Subcutaneous adipose tissue (tissue), 4 donors: ENCODE data around the gene USP31. TPM values are rescaled to one million over a fixed set of nuclear protein-coding genes. Genes with fewer than 3 reads are reported as not detected.

Experiments used
- CTCF ChIP-seq: fragments of 450-650 bp; IDR thresholded peaks from one replicate; pipeline ENCODE4 v1.5.1; 2016; ENCODE audit warnings: low read depth, mild to moderate bottlenecking, control low read depth, antibody characterized with exemption, moderate library complexity
- total RNA-seq, 4 donors: library from RNA; depleted of rRNA; stranded (reverse); fragments of >200 nt; gene quantifications; one replicate each; pipeline ENCODE4 v1.1.0, GENCODE V29; 2016

Gene USP31
- total RNA-seq, 4 donors from 2014 or later: 6.3 to 18.6 (median 13.2) TPM

- no peak for TF ChIP-seq CTCF
Measured at GRCh38 chr16:23045025-23045424, 104.2 kb downstream of the USP31 start.

DNA sequence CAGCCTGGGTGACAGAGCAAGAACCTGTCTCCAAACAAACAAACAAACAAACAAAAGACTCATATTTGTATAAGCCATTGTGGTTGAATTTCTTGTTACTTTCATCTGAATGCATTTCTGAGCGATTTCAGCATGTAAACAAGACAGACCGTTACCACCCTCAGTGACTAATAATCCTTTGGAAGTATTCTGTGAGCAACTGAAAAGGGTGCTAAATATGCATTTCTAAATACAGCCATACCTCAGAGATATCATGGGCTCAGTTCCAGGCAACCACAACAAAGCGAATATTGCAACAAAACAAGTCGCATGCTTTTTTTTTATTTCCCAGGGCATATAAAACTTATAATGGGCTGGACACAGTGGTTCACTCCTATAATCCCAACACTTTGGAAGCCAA, 109.0 kb downstream of the USP31 start:
- no peak for TF ChIP-seq CTCF

DNA sequence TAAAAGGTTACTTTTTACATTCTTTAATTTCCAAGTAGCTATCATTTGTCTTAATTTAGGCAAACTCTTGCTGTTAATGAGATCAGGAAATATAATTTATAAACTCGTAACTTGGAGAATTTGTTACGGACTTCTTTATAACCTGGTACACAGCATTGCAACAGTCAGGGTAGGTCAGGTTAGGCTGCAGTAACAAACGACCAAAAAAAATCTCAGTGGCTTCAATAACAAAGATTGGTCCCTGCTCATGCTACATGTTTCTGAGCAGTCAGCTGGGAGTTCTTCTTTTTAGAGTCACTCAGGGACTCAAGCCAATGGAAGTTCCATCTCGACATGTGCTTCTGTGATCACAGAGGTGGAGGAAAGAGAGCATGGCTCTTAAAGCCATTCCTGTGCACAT, 110.1 kb downstream of the USP31 start:
- TF ChIP-seq CTCF: no peak

GRCh38 chr16:23035240-23035639, 114.0 kb downstream of the USP31 start:
- no peak for TF ChIP-seq CTCF

DNA sequence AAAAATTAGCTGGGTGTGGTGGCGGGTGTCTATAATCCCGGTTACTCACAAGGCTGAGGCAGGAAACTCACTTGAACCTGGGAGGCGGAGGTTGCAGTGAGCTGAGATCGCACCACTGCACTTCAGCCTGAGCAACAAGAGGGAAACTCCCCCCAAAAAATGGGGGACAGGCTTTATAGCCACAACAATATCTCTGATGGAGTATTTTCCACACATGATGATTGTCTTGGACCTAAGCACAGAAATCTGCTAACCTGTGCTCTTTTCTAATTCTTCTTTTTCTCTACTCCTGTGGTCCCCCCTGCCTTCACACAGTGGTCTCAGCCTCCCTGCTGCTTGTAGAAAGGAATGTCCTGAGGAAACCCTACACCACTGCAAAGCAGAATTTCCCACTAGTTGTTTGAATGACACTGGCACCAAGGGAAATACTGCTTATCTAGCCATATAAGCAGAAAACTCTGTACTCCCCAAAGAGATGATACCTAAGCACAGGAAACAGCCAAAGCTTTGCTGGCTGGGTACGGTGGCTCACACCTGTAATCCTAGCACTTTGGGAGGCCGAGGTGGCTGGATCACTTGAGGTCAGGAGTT, 117.6 kb downstream of the USP31 start:
- no peak for TF ChIP-seq CTCF

- no peak for TF ChIP-seq CTCF
Measured at GRCh38 chr16:23029733-23030420, 119.4 kb downstream of the USP31 start.

GRCh38 chr16:23027386-23027785, 121.9 kb downstream of the USP31 start:
- TF ChIP-seq CTCF: no peak
